ENCODE data around the gene TPGS1.

DNA sequence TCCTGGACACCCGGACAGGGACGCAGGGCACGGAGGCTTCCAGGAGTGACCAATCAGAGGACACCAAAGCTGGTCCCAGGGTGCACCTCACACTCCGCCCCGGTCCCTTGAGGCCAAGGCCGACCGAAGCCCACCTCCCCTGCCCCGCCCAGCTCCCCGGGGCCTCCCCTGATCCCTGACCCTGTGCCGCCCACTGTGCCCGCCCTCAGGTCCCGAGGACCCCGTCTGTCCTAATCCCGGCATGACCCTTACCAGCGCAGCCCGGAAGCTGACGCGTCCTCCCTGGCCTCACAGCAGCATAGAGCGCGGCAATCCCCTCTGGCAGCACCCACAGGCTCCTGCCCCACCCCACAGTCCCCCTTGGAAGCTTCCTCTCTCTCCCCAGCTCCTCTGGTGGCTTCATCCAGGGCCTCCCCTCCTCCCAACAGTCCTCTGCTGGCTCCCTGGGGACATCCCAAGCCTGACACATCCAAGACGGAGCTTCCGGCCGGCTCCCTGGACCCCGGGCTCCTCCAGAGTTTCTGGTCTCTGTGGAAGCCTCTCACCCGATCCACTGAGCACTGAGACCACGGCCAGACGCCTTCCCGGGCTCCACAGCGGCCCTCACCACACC lies 16.9 kb downstream of the TPGS1 start:
- TF ChIP-seq POLR2A (IDR thresholded peaks at IDR 0.05; ENCODE audit: low read depth, low read length) (no peak), POLR2AphosphoS5 (IDR thresholded peaks at IDR 0.05; ENCODE audit: insufficient read depth, low read depth, low read length) (no peak), EZH2 (IDR thresholded peaks at IDR 0.05; ENCODE audit: borderline replicate concordance, low read depth, low read length, severe bottlenecking) (no peak), MAX (IDR thresholded peaks at IDR 0.05; ENCODE audit: insufficient read depth, insufficient read length) (no peak), MYC (IDR thresholded peaks at IDR 0.05; ENCODE audit: low read depth, low read length) (no peak), FOS (IDR thresholded peaks at IDR 0.05; ENCODE audit: borderline replicate concordance, insufficient read depth, low read length) (no peak), JUN (IDR thresholded peaks at IDR 0.05; ENCODE audit: borderline replicate concordance, insufficient read depth, insufficient read length, low read depth) (no peak), GATA2 (IDR thresholded peaks at IDR 0.05; ENCODE audit: insufficient read depth, insufficient read length, low read depth, low read length) (no peak)
- TF ChIP-seq, protein P1, sequence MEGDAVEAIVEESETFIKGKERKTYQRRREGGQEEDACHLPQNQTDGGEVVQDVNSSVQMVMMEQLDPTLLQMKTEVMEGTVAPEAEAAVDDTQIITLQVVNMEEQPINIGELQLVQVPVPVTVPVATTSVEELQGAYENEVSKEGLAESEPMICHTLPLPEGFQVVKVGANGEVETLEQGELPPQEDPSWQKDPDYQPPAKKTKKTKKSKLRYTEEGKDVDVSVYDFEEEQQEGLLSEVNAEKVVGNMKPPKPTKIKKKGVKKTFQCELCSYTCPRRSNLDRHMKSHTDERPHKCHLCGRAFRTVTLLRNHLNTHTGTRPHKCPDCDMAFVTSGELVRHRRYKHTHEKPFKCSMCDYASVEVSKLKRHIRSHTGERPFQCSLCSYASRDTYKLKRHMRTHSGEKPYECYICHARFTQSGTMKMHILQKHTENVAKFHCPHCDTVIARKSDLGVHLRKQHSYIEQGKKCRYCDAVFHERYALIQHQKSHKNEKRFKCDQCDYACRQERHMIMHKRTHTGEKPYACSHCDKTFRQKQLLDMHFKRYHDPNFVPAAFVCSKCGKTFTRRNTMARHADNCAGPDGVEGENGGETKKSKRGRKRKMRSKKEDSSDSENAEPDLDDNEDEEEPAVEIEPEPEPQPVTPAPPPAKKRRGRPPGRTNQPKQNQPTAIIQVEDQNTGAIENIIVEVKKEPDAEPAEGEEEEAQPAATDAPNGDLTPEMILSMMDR (IDR thresholded peaks at IDR 0.05; ENCODE audit: extremely low read depth in 1 of 2, insufficient read depth in 1 of 2, low read depth in 1 of 2, low read length in 2 of 2): no peak

Data from endothelial cell of umbilical vein (primary cell).